GM19193 (cell line): Measurements from ENCODE around the gene PPP1R13B.

Experiments used
- POLR2A ChIP-seq: IDR thresholded peaks from 4 replicates; pipeline ENCODE4 v1.6.1; 2011; ENCODE audit not compliant: insufficient read depth, insufficient read length; ENCODE audit errors: extremely low read depth

Gene PPP1R13B

DNA sequence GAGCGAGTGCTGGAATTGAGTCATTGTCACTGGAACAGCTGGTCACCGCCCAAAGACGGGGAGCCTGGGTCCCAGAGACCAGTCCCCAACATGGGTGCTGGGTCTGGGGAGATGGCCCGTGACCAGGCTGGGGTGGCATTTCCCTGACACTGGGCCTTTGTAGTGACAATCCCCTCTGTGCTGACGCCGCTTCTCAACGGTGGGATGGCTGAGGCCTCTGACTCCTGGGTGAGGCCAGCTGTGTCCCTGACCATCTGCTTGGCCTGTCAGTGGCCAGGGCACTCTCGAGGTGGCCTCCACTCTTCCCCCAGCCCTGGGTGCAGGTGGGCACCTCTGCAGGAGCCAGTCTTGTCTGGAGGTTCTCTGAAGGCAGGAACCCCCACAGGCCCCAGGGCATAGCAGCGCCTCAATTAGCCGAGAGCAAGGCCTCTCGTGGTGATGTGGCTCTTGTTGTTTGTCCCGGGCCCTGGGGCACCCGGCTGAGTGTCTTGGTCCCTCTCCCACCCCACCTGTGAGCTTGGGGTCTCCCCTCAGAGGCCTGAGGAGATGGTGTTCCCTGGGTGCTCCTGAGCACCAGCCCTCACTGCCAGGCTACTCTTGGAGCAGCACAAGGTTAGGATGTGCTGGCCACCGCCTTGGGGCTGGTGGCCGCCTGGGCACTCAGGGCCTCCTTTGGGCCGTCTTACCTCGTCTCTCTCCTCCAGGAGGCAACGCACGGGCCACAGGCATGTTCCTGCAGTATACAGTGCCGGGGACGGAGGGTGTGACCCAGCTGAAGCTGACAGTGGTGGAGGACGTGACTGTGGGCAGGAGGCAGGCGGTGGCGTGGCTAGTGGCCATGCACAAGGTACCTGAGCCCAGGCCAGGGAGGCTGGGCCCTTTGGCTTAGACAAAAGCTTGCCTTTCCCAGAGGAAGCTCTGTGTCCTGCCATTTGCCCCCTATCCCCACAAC, 115.2 kb downstream of the PPP1R13B start:
- TF ChIP-seq POLR2A, result no peak

DNA sequence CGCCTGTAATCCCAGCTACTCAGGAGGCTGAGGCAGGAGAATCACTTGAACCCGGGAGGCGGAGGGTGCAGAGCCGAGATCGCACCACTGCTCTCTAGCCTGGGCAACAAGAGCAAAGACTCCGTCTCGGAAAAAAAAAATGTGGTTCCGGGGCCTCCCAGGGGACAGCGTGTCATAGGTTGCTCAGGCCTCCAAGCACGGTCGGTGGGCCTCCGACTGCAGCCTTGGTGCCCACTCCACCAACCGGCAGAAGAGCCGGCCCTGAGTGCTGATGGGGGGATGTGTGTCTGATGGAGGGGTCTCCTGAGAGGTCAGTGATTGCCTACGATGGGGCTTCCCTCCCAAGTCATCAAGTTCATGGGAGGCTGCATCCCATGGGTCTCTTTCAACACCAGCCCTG, 115.9 kb downstream of the PPP1R13B start:
- no peak for TF ChIP-seq POLR2A

DNA sequence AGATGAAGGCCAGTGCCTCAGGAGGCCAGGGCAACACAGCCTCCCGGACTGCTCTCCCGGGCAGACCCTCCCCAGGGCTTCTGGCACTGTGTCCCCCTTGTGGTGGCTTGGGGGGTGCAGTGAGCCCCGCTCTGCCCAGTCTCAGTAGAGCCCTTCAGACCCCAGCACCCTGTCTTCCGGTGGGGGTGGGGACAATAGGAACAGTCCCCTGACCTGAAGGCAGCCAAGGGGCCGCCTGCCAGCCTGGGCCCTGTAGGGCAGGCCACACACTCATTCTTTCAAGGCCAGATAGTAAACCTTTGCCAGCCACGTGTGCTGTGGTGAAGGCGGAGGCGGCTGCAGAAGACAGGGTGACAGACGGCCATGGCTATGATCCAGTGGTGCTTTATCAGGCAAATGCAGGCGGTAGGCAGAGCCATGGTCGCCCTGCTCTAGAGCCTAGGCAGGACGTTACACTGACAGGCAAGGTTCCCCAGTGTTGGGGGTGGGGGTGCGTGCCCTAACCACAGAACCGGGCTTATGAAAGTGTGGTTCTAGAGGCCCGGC, 116.8 kb downstream of the PPP1R13B start:
- TF ChIP-seq POLR2A, result no peak

DNA sequence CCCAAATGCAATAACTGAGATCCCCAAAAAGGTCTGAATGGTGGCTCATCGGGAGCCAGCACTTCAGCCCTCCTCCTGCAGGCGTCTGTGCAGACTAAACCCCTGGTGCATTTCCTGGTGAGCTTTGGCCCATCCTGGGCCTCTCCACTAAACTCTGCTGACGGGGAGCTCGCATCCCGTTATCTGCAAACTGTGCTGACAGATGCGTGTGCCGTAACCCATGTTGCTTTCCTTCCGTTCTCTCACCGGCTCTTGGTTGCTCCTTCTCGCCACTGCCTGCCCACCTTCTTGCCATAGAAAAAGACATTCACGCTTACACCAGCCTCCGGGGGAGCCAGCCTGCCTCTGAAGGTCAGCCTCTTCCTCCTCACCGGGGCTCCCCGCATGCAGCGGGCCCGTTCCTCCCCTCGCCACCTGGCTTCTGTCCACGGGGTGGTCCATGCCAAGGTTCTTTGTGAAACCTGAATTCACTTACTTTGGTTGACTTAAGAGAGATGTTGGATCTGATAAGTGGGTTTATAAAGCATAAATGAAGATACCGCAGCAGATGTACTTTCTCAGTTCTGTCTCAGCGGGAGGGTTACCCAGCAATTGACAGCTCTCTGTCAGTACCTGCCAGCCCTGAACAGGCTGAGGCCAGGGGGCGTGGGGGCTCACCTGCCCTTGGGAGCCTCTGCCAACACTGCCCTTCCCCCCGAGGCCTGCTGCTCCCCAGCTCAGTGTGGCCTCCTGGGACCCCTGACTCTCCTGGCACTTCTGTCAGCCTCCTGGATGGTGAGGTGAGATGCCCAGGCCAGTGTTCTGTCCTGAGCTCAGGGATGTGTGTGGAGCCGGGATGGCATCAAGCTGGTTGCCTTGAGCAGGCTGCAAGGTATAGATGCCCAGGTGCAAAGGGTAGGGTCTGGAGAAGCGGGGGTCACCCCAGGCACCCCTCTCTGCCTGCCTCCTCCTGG, 117.6 kb downstream of the PPP1R13B start:
- TF ChIP-seq POLR2A, result no peak

DNA sequence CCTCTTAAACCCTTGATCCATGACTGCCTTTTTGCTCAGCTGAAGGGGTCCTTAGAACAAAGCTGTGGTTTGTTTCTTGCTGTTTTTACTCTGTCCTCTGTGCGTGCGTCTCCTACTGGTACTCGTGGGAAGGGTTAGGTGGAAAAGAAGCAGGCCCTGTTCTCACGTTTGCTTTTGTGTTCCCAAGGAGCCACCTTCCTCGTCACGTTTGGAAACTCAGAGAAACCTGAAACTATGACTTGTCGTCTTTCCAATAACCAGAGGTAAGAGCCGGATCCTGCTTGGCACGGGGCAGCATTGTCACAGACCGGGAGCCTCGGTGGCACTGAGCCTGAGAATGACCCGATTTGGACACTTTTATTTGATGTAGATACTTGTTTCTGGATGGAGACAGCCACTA, 118.7 kb downstream of the PPP1R13B start:
- no peak for TF ChIP-seq POLR2A

DNA sequence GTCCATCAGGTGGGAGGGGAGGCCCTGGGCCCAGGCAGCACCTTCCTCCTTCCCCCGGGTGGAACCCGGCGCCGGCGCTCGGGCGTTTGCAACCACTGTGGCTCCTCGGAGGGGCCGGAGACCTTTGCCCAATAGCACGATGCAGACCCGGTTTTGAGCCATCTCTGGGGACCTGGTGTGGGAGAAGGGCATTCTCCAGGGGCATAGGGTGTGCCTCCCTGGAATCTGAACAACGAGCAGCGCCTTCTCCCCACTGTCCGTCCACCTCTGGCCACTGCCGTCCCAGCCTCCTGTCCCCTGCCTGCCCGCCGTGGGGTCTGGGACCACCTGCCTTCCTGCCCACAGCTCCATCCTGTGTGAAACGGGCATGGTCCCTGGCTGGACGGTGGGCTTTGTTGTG, 119.2 kb downstream of the PPP1R13B start:
- TF ChIP-seq POLR2A, result no peak

DNA sequence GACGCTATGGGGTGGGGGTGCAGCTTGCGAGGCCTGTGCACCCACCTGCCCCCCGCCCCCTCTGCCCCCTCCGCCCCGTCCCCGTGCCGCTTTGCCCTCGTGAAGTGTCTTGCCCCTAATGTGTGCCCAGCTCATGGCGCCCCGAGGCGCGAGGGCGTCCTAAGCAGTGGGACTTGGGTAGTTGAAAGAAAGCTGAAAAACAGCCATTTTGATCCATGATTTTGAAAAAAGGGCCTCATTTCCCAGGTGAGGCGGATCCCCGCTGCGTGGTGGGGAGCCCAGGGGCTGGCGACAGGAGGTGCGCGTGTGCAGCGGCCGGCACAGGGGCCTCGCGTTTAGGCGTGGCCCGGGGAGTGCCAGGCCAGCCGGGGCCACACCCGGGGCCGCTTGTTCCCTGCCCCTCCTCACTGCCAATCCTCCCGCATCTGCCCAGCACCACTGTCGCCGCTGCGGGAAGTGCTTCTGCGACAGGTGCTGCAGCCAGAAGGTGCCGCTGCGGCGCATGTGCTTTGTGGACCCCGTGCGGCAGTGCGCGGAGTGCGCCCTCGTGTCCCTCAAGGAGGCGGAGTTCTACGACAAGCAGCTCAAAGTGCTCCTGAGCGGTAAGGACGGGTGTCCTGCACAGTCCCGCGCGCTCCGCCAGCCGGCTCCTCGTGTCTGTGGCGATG, 119.9 kb downstream of the PPP1R13B start:
- no peak for TF ChIP-seq POLR2A

DNA sequence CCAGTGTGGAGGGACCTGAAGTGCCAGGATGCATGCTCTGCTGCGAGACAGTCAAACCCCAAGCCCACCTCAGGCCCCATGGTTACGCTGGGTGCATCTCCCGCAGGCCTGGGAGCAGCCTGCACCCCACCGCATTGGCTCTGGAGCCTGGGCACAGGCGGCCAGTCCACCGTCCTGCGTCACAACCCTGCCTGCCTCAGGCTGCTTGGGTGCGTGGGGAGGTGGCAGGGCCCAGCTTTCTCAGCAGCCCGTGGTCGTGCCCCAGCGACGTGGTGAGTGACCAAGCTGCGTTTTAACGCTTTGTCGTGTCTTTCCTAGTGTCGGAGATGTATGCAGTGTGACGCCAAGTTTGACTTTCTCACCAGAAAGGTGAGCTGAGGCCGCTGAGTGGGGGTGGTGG, 120.9 kb downstream of the PPP1R13B start:
- TF ChIP-seq POLR2A, result no peak

DNA sequence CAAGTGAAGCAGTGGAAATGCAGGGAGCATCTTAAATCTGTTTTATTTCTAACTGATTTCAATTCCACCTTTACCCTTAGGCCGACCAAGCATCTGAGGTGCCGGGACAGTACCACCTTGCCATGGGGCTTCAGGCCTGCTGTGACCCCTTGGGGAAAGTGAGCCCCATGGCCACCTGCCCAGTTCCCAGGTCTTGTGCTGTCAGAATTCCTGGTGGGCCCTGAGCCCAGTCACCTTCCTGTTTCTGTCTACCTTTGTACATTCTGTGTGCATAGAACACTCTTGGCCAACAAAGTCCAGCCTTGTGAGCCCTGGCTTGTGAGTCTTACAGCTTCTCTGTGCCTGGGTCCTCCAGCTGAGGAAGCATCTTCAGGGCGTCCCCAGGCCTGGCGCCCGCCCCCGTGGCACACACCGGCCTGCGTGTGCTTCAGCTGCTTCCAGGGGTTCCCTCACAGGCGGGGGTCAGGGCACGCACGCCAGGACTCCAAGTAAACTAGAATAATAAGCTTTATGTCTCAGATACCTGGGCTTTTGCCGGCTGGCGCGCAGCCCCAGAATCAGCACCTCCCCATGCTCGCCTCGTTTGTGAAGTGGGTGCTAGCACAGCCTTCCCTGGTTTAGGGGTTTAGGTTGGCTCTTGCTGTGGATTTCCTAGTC, 121.5 kb downstream of the PPP1R13B start:
- TF ChIP-seq POLR2A, result no peak

DNA sequence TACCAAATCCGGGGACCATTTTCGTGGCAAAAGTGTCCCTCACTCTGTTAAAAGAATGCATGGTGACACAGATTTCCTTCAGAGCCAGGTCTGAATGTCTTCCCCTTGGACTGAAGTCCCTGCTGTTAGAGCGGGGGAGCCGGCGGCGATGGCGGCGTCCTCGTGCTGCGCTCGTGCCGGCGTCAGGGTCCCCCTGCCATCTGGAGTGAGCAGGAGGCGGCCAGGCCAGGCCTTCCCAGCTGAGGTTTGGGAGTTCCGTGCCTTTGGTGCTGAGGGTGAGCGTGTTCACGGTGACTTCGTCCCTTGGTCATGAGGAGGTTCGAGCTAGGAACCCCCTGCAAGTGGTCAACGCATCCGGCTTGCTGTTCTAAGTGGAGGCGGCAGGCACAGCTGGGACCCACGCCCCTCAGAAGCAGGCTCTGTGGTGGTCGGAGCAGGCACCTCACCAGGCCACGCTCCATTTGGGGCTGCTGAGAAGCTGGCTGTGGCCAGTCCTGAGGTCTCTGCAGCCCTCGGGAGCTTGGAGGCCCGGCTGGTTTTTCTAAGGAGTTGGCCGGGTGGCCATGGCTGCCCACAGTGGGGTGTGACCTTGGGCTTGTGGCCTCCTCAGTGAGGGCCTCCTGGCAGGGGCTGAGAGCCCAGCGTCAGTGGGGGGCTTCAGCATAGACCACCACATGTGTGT, 122.2 kb downstream of the PPP1R13B start:
- no peak for TF ChIP-seq POLR2A

DNA sequence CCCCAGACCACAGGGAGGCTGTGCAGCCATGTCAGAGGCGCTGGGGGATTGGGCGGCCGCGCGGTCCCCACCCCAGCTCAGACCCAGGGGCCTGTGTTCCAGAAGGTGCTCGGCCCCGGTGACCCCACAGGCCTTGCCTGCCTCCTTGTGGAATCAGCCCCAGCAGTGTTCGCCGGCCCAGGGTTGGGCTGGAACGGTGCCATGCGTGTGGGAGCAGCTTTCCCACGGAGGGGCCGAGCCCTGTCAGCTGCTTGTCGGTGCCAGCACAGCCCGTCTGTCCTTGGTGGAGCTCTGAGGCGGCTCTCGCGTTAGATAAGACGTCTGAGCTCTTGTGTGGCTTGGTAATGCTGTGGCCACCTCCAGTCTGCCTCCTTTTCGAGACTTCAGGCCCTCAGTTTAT, 123.3 kb downstream of the PPP1R13B start:
- no peak for TF ChIP-seq POLR2A

DNA sequence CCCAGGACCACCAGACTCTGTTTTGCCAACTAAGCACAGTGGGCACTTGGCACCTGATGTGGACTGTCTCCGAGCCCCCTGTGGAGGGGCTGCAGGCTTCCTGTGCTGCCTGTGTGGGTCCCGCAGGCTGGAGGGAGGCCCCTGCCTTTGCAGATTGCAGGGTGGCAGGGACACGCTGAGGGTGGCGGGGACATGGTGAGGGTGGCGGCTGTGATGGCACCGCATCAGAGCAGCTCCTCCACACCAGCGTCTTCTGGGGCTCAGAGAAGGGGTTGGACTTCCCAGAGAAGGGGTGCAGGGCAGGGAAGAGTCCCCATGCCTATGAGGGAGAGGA, 123.7 kb downstream of the PPP1R13B start:
- TF ChIP-seq POLR2A, result no peak

DNA sequence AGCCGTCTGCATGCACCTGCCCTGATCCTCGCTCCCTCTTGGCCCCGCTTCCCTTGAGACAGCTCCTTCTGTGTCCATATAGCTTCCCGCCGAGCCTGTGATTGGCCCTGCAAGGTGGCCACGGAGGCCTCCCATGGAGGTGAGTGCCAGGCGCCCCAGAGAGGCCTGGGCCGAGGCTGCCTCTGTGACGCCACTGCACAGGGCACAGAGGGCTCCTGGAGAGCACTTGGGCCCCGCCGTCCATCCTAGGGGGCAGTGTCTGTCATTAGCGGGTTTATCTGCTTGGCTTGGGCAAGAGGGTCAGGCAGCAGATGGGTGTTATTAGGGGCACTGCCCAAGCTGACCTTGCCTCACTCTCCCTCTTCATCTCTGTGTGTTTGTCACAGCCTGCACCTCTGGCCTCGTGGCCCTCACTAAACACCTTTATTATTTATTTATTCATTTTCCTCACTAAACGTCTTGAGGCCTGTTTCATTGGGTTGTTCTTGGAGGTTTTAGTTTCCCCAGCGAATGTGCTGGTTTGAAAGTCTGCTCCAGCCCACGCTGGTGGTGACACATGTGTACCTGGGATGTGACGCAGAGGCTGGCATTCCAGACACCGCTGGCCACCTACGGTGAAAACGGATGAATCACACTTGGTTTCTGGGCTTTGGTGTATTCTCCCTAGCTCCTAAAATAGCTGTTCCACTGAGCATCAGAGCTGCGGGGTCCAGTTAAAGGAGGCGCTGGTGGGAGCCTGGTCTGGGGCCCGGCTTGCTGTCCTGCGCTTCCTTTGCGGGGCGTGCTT, 125.8 kb downstream of the PPP1R13B start:
- no peak for TF ChIP-seq POLR2A

DNA sequence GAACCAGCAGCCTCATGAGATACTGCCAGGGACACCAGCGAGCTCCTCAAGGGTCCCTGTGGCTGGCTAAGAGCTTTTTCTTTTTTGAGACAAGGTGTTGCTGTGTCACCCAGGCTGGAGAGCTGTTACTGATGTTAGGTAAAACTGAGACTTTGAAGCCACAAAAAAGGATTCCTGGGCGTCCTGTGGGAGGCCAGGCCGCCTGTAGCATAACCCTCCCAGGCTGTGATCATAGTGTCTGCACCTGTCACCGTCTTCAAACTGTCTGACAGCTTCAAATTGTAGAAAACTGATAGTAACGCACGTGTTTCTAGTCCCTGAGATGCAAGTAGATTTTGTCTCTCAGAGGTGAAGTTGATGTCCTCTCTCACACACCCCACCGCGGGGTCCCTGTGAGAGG, 127.6 kb downstream of the PPP1R13B start:
- TF ChIP-seq POLR2A, result no peak

DNA sequence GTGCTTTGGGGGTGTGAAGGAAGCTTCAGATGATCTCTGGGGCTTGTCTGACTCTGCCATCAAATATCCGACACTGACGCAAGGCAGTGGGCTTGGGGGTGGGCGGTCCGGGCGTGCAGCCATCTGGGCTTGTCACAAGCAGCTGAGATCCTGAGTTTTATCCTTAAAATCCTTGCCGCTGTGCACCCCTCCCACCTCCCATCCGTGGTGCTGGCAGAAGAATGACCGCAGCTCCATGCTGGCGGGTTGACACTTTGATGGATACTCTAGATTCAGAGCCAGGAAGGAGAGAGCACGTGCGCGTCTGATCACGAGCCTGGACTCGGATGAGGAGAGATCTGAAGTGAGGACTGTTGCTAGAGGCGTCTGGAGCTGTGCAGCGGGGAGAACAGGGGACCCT, 128.8 kb downstream of the PPP1R13B start:
- no peak for TF ChIP-seq POLR2A
